Spleen (tissue), 7 donors: Measurements from ENCODE around the gene CELSR3.

ENCODE experiments used
- POLR2AphosphoS5 ChIP-seq, 3 donors: sonication (generic); formaldehyde crosslinking; IDR thresholded peaks; one replicate each; pipeline ENCODE4 v1.5.1; 2017; ENCODE audit warnings: antibody characterized with exemption in 3 of 3
- TF ChIP-seq, protein P1 (sequence below), 11 experiments: fragments of 200-600 bp in 7 of 11; fragments of 450-650 bp in 4 of 11; sonication (generic) in 4 of 11; IDR thresholded peaks in 8 of 11; conservative IDR thresholded peaks in 3 of 11; 1 replicate in 7 of 11; 2 replicates in 4 of 11; pipeline versions ENCODE4 v1.4.0 to v1.8.0; 2016 to 2021; ENCODE audit warnings: antibody characterized with exemption in 11 of 11, inconsistent platforms in 4 of 11, mild to moderate bottlenecking in 1 of 11
- donor health status: DM: no; HTN: no; CAD: no; lungs with moderate emphysema.
- donor health status: DM: no; HTN: no; CAD: no.
- donor health status: DM: no; HTN: no; CAD: no.

DNA sequence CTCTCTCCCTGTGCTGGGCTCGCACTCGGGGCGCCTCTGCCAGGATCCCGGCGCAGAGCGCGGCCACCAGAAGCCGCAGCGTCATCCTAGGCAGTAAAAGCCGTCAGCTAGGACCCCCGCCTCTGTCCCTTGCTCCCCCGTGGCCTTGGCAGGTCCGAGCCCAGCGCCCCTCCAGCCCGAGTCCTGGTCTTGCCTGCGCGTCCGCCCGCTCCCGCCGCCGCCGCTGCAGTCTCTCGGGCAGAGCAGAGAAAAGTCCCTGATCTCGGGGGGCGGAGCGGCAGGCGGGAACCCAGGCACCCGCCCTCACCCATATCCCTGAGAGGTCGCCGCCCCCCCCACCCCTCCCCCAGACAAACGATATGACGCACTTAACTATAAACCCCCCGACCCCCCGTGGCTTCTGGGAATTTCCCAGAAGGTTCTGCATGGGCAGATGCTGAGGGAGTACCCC, 67.6 kb downstream of the CELSR3 start, which contains the start of gene COL7A1:
- TF ChIP-seq, protein P1, sequence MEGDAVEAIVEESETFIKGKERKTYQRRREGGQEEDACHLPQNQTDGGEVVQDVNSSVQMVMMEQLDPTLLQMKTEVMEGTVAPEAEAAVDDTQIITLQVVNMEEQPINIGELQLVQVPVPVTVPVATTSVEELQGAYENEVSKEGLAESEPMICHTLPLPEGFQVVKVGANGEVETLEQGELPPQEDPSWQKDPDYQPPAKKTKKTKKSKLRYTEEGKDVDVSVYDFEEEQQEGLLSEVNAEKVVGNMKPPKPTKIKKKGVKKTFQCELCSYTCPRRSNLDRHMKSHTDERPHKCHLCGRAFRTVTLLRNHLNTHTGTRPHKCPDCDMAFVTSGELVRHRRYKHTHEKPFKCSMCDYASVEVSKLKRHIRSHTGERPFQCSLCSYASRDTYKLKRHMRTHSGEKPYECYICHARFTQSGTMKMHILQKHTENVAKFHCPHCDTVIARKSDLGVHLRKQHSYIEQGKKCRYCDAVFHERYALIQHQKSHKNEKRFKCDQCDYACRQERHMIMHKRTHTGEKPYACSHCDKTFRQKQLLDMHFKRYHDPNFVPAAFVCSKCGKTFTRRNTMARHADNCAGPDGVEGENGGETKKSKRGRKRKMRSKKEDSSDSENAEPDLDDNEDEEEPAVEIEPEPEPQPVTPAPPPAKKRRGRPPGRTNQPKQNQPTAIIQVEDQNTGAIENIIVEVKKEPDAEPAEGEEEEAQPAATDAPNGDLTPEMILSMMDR (IDR thresholded peaks at IDR 0.05 in 8 of 11, conservative IDR thresholded peaks at IDR 0.05 in 3 of 11): no peak
- TF ChIP-seq POLR2AphosphoS5 (IDR thresholded peaks at IDR 0.05): peak in 2 of 3 donors; percentile 65 to 78
